Activated CD4-positive, alpha-beta memory T cell treated with anti-CD3 and anti-CD28 coated beads, Interleukin-2, amount 10 ng/mL, durations not matched to agents 7 days and 5 days (primary cell): Measurements from ENCODE around the gene GNGT2. TPM values are rescaled to one million over a fixed set of nuclear protein-coding genes. Genes with fewer than 3 reads are reported as not detected.

Source experiments
- CTCF ChIA-PET: fragments of 350-600 bp; sonication (Branson Sonifier 250); formaldehyde crosslinking; loops from one replicate; lab custom pipeline; 2021; ENCODE audit warnings: antibody characterized with exemption, inconsistent platforms; lab: Charles Lee
- POLR2A ChIA-PET: fragments of 350-600 bp; sonication (Branson Sonifier 250); formaldehyde crosslinking; loops from one replicate; lab custom pipeline; 2021; ENCODE audit warnings: antibody characterized with exemption; lab: Charles Lee
- DNase-seq: peaks from one replicate; pipeline ENCODE4 v3.0.0-alpha.2; 2020
- H3K27ac Mint-ChIP-seq: one replicate; pipeline ENCODE4 v1.8.0; 2021; ENCODE audit warnings: mild to moderate bottlenecking, mixed read lengths
- H3K27me3 Mint-ChIP-seq: one replicate; pipeline ENCODE4 v1.8.0; 2021; ENCODE audit warnings: mixed read lengths
- H3K36me3 Mint-ChIP-seq: one replicate; pipeline ENCODE4 v1.8.0; 2021; ENCODE audit warnings: low read depth, mixed read lengths
- H3K4me1 Mint-ChIP-seq: one replicate; pipeline ENCODE4 v1.8.0; 2021; ENCODE audit warnings: mixed read lengths
- H3K4me3 Mint-ChIP-seq: one replicate; pipeline ENCODE4 v1.8.0; 2021; ENCODE audit warnings: mild to moderate bottlenecking, mixed read lengths
- H3K9me3 Mint-ChIP-seq: one replicate; pipeline ENCODE4 v1.8.0; 2021; ENCODE audit warnings: mixed read lengths
- total RNA-seq, 2 experiments: library from RNA; stranded (reverse); gene quantifications; one replicate each; pipeline ENCODE4 v1.2.3, GENCODE V29; 2021

The GNGT2 gene
- total RNA-seq, result 10 to 100 TPM; 22.7 to 23.8 TPM

DNA sequence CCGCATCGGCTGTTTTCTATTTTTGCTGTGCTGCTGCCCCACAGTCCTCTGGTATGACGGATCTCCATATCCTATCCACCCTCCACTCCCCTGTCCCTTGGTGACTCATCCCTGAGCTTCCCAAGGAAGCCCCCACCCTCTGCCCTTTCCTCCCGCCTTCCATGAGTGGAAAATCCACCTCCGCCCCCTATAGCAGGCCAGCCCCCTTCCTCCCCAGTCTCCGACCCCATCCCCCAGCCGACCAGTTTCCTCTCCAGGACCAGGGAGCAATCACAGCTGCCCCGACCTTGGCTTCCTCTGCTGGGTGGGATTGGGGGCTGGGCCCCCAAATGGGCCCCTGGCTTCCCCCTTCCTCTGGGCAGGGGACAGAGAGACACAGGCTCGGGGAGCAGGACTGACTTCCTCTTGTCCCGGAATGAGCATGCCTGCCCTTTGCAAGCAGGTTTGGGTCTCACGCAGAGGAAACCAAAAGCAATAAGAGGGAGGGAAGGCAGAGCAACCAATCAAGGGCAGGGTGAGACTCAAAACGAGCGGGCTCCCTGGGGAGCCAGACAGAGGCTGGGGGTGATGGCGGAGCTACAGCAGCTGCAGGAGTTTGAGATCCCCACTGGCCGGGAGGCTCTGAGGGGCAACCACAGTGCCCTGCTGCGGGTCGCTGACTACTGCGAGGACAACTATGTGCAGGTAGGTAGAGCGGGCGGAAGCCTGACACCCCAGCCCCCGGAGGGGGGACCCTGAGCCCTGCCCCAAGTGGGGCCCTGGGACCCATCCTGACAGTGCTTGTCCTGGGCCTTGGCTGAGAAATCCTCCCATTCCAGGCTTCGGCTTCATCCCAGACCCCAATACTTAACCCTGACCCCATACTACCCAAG is at the start of gene GNGT2, which contains the start of gene ABI3:
Gene GNGT2 (minus strand): TSS at position 417 of the 872 bp plus-strand sequence. CDS start 3,152 bp downstream, outside the sequence.
Gene ABI3 (plus strand): TSS at position 550 of the 872 bp plus-strand sequence. CDS start 18 bp downstream, at position 568.
- H3K9me3 Mint-ChIP-seq, result no peaks in the 10 kb centered on the region
- H3K36me3 Mint-ChIP-seq, result peaks cover 48% of the 10 kb centered on the region
- peak; percentile 74 for DNase-seq
- H3K4me3 Mint-ChIP-seq, result peak within 1 kb of the TSS; percentile 90
- H3K27me3 Mint-ChIP-seq, result no peaks in the 10 kb centered on the region
- peaks cover 64% of the 10 kb centered on the region for H3K4me1 Mint-ChIP-seq
- ChIA-PET CTCF (interaction anchor here (1.7 to 2.7 kb wide), 4 partner anchors 14 to 30 kb away, joined by 5 to 18 read pairs (median 7); no protein-coding TSS in a partner anchor), POLR2A (interaction anchor here (1.2 to 7.1 kb wide), 5 partner anchors 8 to 18 kb away, joined by 3 to 88 read pairs (median 38); no protein-coding TSS in a partner anchor)
- H3K27ac Mint-ChIP-seq, result peak within 1 kb of the TSS; percentile 86

DNA sequence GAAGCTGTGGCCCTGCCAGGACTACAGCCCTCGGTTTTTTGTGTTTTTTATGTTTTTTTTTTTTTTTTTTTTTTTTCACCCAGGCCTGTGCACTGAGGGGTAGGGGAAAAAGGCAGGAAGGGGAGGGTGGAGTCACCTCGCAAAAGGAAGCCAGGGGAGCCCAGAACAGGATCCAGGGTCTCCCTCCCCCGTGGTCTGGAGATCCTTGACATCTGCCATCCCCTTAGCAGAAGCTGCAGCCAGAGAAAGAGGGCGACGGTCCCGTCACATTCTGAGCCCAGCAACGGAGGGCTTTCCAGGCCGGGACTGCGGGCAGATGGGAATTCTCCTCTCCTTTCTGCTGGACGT is 49.3 kb upstream of the GNGT2 start:
- Mint-ChIP-seq H3K27ac (no peak overlapping the region), H3K4me3 (peak overlapping the region; percentile 74), H3K36me3 (no peaks in the 10 kb centered on the region), H3K4me1 (peaks cover 13% of the 10 kb centered on the region), H3K27me3 (peaks cover 3% of the 10 kb centered on the region), H3K9me3 (no peaks in the 10 kb centered on the region)
- ChIA-PET CTCF (interaction anchor here (0.7 to 2.3 kb wide), 3 partner anchors 80 to 261 kb away, joined by 3 to 10 read pairs (median 3); no protein-coding TSS in a partner anchor), POLR2A (interaction anchor here (1.0 to 1.6 kb wide), 6 partner anchors 14 to 82 kb away, joined by 3 to 5 read pairs (median 4); no protein-coding TSS in a partner anchor)
- no peak for DNase-seq

DNA sequence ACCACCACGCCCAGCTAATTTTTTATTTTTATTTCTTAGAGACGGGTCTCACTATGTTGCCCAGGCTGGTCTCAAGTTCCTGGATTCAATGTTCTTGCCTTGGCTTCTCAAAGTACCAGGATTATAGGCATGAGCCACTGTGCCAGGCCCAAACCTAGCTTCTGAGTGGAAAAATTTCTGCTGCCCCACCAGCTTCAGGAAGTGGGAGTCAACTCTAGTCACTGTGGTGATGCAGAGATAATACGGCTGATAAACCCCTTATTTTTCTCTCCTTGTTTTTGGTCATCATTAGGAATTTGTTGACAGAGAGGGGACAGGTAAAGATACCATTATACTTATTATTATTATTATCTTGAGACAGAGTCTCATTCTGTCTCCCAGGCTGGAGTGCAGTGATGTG is 48.0 kb upstream of the GNGT2 start:
- ChIA-PET CTCF (interaction anchor here (0.6 kb wide), 1 partner anchor 9 kb away, joined by 3 read pairs; no protein-coding TSS in a partner anchor), POLR2A (no interaction called here)
- no peaks in the 10 kb centered on the region for H3K9me3 Mint-ChIP-seq
- H3K4me3 Mint-ChIP-seq, result no peak overlapping the region
- peaks cover 3% of the 10 kb centered on the region for H3K27me3 Mint-ChIP-seq
- no peaks in the 10 kb centered on the region for H3K36me3 Mint-ChIP-seq
- peaks cover 13% of the 10 kb centered on the region for H3K4me1 Mint-ChIP-seq
- no peak overlapping the region for H3K27ac Mint-ChIP-seq
- DNase-seq, result no peak

DNA sequence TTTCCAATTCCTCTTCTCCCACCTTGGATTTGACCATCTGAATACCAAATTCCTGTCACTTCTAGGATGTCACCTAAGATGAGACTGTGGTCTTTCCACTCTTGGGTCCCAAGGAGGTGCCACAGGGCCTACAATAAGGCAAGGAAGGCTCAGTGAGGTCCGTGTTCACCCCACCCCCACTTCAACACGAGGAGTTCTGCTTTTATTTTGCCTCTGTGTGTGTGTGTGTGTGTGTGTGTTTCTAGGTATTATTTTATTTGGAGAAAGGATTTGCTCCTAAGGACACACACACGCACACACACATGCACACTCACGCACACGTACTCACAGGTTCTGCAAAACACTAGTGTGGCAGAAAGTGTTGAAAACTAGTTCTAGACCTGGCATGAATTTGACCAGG is 44.8 kb upstream of the GNGT2 start:
- ChIA-PET POLR2A (no interaction called here), CTCF (no interaction called here)
- Mint-ChIP-seq H3K27me3 (peaks cover 13% of the 10 kb centered on the region), H3K27ac (no peak overlapping the region), H3K4me1 (peaks cover 4% of the 10 kb centered on the region), H3K36me3 (no peaks in the 10 kb centered on the region), H3K9me3 (no peaks in the 10 kb centered on the region), H3K4me3 (no peak overlapping the region)
- DNase-seq, result no peak

DNA sequence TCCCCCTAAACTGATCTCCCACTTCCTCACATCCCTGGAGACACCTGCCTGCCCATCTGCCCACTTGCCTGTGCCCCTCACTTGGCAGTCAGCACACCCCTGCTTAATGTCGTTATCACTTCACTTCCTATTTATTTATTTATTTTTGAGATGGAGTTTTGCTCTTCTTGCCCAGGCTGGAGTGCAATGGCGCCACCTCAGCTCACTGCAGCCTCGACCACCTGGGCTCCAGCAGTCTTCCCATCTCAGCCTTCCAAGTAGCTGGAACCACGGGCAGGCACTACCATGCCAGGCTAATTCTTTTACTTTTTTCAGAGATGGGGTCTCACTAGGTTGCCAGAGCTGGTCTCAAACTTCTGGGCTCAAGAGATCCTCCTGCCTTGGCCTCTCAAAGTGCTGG is 43.7 kb upstream of the GNGT2 start:
- Mint-ChIP-seq H3K4me3 (no peak overlapping the region), H3K9me3 (no peaks in the 10 kb centered on the region), H3K27me3 (peaks cover 15% of the 10 kb centered on the region), H3K36me3 (no peaks in the 10 kb centered on the region), H3K27ac (no peak overlapping the region), H3K4me1 (no peaks in the 10 kb centered on the region)
- POLR2A ChIA-PET, result no interaction called here
- DNase-seq, result no peak
- CTCF ChIA-PET, result no interaction called here

DNA sequence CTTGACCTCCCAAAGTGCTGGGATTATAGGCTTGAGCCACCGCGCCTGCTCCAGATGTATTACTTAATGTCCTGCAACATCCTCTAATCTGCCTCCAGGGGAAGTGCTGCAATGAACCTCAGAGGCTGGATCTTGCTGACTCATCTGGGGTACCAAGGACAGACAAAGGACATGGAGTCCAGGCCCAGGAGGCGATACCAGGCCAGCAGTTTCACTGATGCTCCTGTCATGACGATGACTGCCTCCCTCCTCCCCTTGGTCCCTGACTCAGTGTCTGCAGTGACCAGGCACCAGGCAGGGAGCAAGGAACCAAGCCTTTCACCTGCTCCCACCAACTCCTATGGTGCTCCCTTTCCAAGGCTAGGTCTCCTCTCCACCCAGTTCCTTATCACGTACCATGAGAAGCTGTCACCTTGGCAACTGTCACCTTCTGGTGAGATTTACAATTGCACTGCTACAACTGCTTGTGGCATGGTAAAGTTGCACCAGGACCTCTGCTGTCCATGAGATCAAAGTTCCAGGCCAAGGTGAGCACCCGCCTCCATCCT is 41.8 kb upstream of the GNGT2 start:
- H3K27ac Mint-ChIP-seq, result no peak overlapping the region
- POLR2A ChIA-PET, result no interaction called here
- no peaks in the 10 kb centered on the region for H3K36me3 Mint-ChIP-seq
- H3K4me3 Mint-ChIP-seq, result no peak overlapping the region
- DNase-seq, result no peak
- peaks cover 15% of the 10 kb centered on the region for H3K27me3 Mint-ChIP-seq
- CTCF ChIA-PET, result interaction anchor here (2.0 kb wide), 1 partner anchor 72 kb away, joined by 4 read pairs; no protein-coding TSS in a partner anchor
- H3K4me1 Mint-ChIP-seq, result no peaks in the 10 kb centered on the region
- no peaks in the 10 kb centered on the region for H3K9me3 Mint-ChIP-seq

DNA sequence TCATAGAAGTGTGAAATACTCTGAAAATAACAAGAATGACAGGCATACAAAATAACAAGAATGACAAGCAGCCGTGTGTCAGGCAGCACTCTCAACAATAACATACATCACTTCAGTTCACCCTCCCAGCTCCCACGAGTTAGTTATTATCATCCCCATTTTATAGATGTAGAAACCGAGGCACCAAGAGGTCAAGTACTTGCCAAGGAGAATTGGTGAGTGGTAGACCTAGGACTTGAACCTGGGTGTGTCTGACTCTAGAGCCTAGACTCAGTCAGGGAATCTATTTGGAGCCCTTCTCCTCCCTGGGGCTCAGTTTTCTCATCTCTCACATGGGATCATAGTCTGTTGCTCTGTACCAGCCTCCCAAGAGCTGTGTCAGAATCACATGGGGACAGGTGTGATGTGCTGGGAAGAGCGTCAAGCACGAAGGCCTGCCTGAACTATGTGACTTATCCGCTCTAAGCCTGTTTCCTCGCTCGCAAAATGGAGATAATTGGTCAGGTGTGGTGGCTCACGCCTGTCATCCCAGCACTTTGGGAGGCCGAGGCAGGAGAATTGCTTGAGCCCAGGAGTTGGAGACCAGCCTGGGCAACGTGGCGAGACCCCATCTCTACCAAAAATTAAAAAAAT is 39.6 kb upstream of the GNGT2 start:
- Mint-ChIP-seq H3K4me1 (no peaks in the 10 kb centered on the region), H3K36me3 (no peaks in the 10 kb centered on the region), H3K4me3 (no peak overlapping the region), H3K27me3 (peaks cover 19% of the 10 kb centered on the region), H3K27ac (no peak overlapping the region), H3K9me3 (no peaks in the 10 kb centered on the region)
- DNase-seq, result no peak
- ChIA-PET CTCF (interaction anchor here (0.5 kb wide), 1 partner anchor 70 kb away, joined by 3 read pairs; no protein-coding TSS in a partner anchor), POLR2A (no interaction called here)

DNA sequence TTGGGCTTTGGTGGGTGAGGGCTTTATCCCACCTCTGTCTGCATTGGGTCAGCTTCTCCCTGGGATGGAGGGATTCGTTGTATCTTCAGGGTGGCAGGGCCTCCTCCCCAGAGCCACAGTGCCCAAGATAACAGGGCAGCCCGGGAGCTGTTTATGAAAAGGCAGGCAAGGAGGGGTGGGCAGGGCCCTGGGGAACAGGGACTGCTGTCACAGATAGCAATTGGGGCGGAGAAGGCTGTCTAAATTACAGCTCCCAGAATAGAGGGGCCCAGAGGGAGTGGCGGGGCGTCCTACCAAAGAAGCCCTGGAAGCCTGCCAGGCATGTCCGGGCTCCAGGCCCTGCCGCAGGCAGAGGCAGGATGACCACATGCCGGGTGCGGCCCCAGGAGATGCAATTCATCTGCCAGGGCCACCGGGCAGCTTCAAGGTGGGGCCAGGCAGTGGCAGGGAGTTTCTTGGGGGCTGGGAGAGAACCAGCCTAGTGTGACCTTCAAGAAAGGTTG is 39.0 kb upstream of the GNGT2 start:
- POLR2A ChIA-PET, result no interaction called here
- Mint-ChIP-seq H3K27me3 (peaks cover 19% of the 10 kb centered on the region), H3K4me1 (no peaks in the 10 kb centered on the region), H3K4me3 (no peak overlapping the region), H3K36me3 (no peaks in the 10 kb centered on the region), H3K27ac (no peak overlapping the region), H3K9me3 (no peaks in the 10 kb centered on the region)
- CTCF ChIA-PET, result interaction anchor here (0.5 kb wide), 1 partner anchor 69 kb away, joined by 3 read pairs; no protein-coding TSS in a partner anchor
- DNase-seq, result no peak

DNA sequence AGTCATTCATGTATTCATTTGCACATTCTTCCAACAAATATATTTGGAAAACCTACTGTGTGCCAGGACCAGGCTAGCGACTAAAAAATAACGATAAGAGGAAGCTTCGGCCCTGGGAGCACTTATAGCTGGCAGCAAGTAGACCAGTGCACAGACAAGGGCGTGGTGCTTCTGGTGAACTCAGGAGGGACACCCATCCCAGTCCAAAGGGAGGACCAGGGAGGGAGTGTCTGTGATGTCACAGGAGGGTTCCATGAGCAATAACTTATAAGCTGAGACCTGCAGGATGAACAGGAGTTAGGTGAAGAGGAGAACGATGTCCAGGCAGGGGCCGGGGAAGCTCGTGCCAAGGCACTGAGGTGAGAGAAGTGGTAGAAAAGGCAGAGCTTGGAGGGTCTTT is 37.6 kb upstream of the GNGT2 start:
- ChIA-PET POLR2A (no interaction called here), CTCF (no interaction called here)
- H3K4me3 Mint-ChIP-seq, result no peak overlapping the region
- no peak overlapping the region for H3K27ac Mint-ChIP-seq
- peaks cover 16% of the 10 kb centered on the region for H3K27me3 Mint-ChIP-seq
- no peaks in the 10 kb centered on the region for H3K36me3 Mint-ChIP-seq
- DNase-seq, result no peak
- H3K9me3 Mint-ChIP-seq, result no peaks in the 10 kb centered on the region
- no peaks in the 10 kb centered on the region for H3K4me1 Mint-ChIP-seq

DNA sequence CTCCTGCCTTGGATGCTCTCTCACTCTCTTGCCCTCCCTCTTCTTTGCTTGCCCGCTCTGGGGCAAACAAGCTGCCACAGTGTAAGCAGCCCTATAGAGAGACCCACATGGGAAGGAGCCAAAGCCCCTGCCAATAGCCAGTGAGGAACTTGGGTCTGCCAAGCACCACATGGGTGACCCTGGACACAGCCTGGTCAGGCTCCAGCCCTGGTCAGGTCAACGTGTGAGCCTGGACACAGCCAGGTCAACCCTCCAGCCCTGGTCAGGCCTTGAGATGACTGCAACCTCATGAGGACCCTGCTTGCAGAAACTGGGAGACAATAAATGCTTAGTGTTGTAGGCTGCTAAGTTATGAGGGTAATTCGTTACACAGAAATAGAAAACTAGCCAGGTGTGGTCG is 34.5 kb upstream of the GNGT2 start:
- CTCF ChIA-PET, result no interaction called here
- Mint-ChIP-seq H3K36me3 (no peaks in the 10 kb centered on the region), H3K27ac (no peak overlapping the region), H3K27me3 (peaks cover 9% of the 10 kb centered on the region), H3K4me3 (no peak overlapping the region), H3K4me1 (no peaks in the 10 kb centered on the region), H3K9me3 (no peaks in the 10 kb centered on the region)
- POLR2A ChIA-PET, result no interaction called here
- no peak for DNase-seq

DNA sequence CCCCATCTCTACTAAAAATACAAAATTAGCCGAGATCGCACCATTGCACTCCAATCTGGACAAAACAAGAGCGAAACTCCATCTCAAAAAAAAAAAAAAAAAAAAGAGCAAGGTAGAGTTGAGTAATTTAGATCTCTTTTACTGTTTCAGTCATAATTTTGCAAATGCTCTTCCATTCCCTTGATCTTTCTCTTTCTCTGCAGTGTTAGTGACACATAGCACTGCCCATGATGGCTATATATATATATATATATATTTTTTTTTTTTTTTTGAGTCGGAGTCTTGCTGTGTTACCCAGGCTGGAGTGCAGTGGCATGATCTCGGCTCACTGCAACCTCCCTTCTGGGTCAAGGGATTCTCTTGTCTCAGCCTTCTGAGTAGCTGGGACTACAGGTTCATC is 32.4 kb upstream of the GNGT2 start:
- Mint-ChIP-seq H3K9me3 (no peaks in the 10 kb centered on the region), H3K27ac (no peak overlapping the region)
- CTCF ChIA-PET, result no interaction called here

DNA sequence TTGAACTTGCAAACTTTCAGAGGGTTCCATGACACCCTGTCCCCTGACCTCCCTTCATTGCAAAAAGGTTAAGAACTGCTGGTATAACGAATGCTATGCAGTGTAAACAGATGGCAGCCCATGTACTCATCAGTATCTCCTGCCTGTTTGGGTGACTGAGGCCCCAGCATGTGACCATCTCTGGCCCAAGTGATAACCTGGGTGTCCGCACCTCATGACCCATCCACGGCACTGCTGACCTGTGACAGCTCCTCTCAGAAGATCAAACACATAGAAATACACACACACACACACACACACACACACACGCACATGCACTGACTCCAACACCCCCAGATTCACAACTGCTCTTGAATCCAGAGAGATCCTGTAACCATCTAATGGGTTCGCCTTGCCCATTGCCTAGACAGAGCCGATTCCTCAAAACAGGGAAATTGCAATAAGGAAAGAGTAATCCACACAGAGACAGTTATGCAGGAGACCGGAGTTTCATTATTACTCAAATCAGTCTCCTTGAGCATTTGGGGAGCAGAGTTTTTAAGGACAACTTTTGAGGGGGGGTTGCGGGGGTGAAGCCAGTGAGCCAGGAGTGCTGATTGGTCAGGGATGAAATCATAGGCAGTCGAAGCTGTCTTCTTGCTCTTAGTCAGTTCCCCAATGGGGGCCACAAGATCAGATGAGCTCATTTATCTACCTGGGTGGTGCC is 31.5 kb upstream of the GNGT2 start:
- Mint-ChIP-seq H3K4me3 (no peak overlapping the region), H3K9me3 (no peaks in the 10 kb centered on the region), H3K27me3 (peaks cover under 1% of the 10 kb centered on the region), H3K27ac (no peak overlapping the region), H3K4me1 (no peaks in the 10 kb centered on the region), H3K36me3 (no peaks in the 10 kb centered on the region)
- ChIA-PET POLR2A (no interaction called here), CTCF (no interaction called here)
- no peak for DNase-seq

More for the DNA sequence above, 32.4 kb upstream of the GNGT2 start:
- POLR2A ChIA-PET, result no interaction called here
- H3K36me3 Mint-ChIP-seq, result no peaks in the 10 kb centered on the region
- H3K4me1 Mint-ChIP-seq, result no peaks in the 10 kb centered on the region
- DNase-seq, result no peak
- H3K27me3 Mint-ChIP-seq, result peaks cover 5% of the 10 kb centered on the region
- H3K4me3 Mint-ChIP-seq, result no peak overlapping the region
